Measurements from ENCODE around the gene NOP58.

DNA sequence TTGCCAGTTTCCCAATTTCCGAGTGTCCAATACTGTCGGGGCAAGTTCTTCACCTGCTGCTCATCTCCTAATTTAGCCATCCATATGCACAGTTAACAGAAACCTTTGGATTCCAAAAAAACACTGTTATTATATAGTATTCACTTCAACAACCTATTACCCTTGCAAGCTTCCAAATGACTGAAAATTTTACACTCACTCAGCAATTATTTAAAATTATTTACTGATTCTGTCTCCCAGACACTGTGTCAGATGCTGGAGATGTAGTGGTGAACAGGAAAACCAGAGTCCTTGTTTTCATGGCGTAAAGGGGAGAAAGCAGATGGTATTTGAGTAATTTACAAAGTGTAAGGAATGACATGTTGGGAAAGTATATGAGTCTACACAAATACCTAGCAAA is 56.9 kb downstream of the NOP58 start:
- TF ChIP-seq, protein P1, sequence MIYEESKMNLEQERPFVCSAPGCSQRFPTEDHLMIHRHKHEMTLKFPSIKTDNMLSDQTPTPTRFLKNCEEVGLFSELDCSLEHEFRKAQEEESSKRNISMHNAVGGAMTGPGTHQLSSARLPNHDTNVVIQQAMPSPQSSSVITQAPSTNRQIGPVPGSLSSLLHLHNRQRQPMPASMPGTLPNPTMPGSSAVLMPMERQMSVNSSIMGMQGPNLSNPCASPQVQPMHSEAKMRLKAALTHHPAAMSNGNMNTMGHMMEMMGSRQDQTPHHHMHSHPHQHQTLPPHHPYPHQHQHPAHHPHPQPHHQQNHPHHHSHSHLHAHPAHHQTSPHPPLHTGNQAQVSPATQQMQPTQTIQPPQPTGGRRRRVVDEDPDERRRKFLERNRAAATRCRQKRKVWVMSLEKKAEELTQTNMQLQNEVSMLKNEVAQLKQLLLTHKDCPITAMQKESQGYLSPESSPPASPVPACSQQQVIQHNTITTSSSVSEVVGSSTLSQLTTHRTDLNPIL (CRISPR knock-in tag; IDR thresholded peaks at IDR 0.05; ENCODE audit: low read depth): no peak
- TF ChIP-seq, protein P2, sequence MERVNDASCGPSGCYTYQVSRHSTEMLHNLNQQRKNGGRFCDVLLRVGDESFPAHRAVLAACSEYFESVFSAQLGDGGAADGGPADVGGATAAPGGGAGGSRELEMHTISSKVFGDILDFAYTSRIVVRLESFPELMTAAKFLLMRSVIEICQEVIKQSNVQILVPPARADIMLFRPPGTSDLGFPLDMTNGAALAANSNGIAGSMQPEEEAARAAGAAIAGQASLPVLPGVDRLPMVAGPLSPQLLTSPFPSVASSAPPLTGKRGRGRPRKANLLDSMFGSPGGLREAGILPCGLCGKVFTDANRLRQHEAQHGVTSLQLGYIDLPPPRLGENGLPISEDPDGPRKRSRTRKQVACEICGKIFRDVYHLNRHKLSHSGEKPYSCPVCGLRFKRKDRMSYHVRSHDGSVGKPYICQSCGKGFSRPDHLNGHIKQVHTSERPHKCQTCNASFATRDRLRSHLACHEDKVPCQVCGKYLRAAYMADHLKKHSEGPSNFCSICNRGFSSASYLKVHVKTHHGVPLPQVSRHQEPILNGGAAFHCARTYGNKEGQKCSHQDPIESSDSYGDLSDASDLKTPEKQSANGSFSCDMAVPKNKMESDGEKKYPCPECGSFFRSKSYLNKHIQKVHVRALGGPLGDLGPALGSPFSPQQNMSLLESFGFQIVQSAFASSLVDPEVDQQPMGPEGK (CRISPR knock-in tag; IDR thresholded peaks at IDR 0.05; ENCODE audit: borderline replicate concordance): no peak
- no peak for TF ChIP-seq ZNF70 (CRISPR knock-in tag; IDR thresholded peaks at IDR 0.05)
- no peak for TF ChIP-seq ZNF565 (CRISPR knock-in tag; conservative IDR thresholded peaks at IDR 0.05; ENCODE audit: low read depth)
- TF ChIP-seq RARB (CRISPR knock-in tag; IDR thresholded peaks at IDR 0.05): no peak
- no peak for TF ChIP-seq TCF4 (CRISPR knock-in tag; IDR thresholded peaks at IDR 0.05; ENCODE audit: borderline replicate concordance)
- TF ChIP-seq ZFP30 (CRISPR knock-in tag; IDR thresholded peaks at IDR 0.05): no peak
- no peak for TF ChIP-seq ZC3H10 (CRISPR knock-in tag; IDR thresholded peaks at IDR 0.05)
- TF ChIP-seq, protein P3, sequence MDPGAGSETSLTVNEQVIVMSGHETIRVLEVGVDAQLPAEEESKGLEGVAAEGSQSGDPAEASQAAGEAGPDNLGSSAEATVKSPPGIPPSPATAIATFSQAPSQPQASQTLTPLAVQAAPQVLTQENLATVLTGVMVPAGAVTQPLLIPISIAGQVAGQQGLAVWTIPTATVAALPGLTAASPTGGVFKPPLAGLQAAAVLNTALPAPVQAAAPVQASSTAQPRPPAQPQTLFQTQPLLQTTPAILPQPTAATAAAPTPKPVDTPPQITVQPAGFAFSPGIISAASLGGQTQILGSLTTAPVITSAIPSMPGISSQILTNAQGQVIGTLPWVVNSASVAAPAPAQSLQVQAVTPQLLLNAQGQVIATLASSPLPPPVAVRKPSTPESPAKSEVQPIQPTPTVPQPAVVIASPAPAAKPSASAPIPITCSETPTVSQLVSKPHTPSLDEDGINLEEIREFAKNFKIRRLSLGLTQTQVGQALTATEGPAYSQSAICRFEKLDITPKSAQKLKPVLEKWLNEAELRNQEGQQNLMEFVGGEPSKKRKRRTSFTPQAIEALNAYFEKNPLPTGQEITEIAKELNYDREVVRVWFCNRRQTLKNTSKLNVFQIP (CRISPR knock-in tag; IDR thresholded peaks at IDR 0.05; ENCODE audit: borderline replicate concordance, low read depth): no peak
- no peak for TF ChIP-seq SNAI2 (CRISPR knock-in tag; IDR thresholded peaks at IDR 0.05)
- no peak for TF ChIP-seq OSR1 (CRISPR knock-in tag; IDR thresholded peaks at IDR 0.05)

Measured in SK-N-SH treated with all-trans-retinoic acid at 6 μM for 48 hours (cell line).